DLD1 (cell line): Measurements from ENCODE around the gene SKP1.
"Not testable (repeated sequence)": the region's sequence is repeated elsewhere in the genome, so short reads cannot be mapped to it uniquely, and the experiment has no call there.

Experiments
- in situ Hi-C: cut with HindIII; loops from 2 replicates; pipeline ENCODE4 v1.10.0; 2017; ENCODE audit warnings: low sequenced_read_pairs

Gene SKP1

GRCh38 chr5:134176511-134177368, at the start of gene SKP1:
Gene SKP1 (minus strand): TSS chr5:134176950. CDS start chr5:134174022, 2,928 bp downstream.
- in situ Hi-C loops = no loop called here

GRCh38 chr5:134225780-134226440, 49.2 kb upstream of the SKP1 start, which contains the start of gene PPP2CA:
Gene PPP2CA (minus strand): TSS chr5:134226073. CDS start chr5:134225861, 212 bp downstream.
- in situ Hi-C loops = no loop called here

GRCh38 chr5:134224888-134225779, 48.4 kb upstream of the SKP1 start:
- in situ Hi-C loops = no loop called here

- in situ Hi-C loops = no loop called here
Observed at GRCh38 chr5:134223406-134224248, 46.9 kb upstream of the SKP1 start.

GRCh38 chr5:134221690-134222089, 44.9 kb upstream of the SKP1 start:
- in situ Hi-C loops = not testable (repeated sequence)

- in situ Hi-C loops = no loop called here
Observed at GRCh38 chr5:134215757-134216156, 39.0 kb upstream of the SKP1 start.

- in situ Hi-C loops = not testable (repeated sequence)
Observed at GRCh38 chr5:134211263-134212031, 34.7 kb upstream of the SKP1 start.

GRCh38 chr5:134209477-134210245, 32.9 kb upstream of the SKP1 start:
- in situ Hi-C loops = no loop called here

- in situ Hi-C loops = no loop called here
Observed at GRCh38 chr5:134207696-134208095, 30.9 kb upstream of the SKP1 start.

- in situ Hi-C loops = no loop called here
Observed at GRCh38 chr5:134206627-134207160, 29.9 kb upstream of the SKP1 start.

- in situ Hi-C loops = no loop called here
Observed at GRCh38 chr5:134204575-134204974, 27.8 kb upstream of the SKP1 start.

- in situ Hi-C loops = no loop called here
Observed at GRCh38 chr5:134203630-134204029, 26.9 kb upstream of the SKP1 start.

GRCh38 chr5:134195666-134196065, 18.9 kb upstream of the SKP1 start:
- in situ Hi-C loops = no loop called here

GRCh38 chr5:134189031-134189430, 12.3 kb upstream of the SKP1 start:
- in situ Hi-C loops = no loop called here

- in situ Hi-C loops = no loop called here
Observed at GRCh38 chr5:134188092-134188491, 11.3 kb upstream of the SKP1 start.

- in situ Hi-C loops = no loop called here
Observed at GRCh38 chr5:134184155-134185135, 7.7 kb upstream of the SKP1 start.

- in situ Hi-C loops = no loop called here
Observed at GRCh38 chr5:134183481-134183880, 6.7 kb upstream of the SKP1 start.
